GM13976 (cell line): ENCODE data around the gene AGFG2.

Experiments
- DNase-seq: peaks from one replicate; pipeline ENCODE4 v3.0.0; 2012; ENCODE audit warnings: low spot score
- in situ Hi-C: fragments of 300-500 bp; cut with MboI; formaldehyde crosslinking; loops from one replicate; pipeline ENCODE4 v1.12.0; 2022; ENCODE audit warnings: low sequenced_read_pairs, mixed read lengths, inconsistent platforms; ENCODE audit not compliant: unreplicated experiment
- TF ChIP-seq, protein P1 (sequence below): IDR thresholded peaks from 2 replicates; pipeline ENCODE4 v1.5.1; 2012; ENCODE audit warnings: borderline replicate concordance, mild to moderate bottlenecking; ENCODE audit not compliant: insufficient read depth; ENCODE audit errors: extremely low read depth, missing control alignments, control extremely low read depth

The AGFG2 gene, protein sequence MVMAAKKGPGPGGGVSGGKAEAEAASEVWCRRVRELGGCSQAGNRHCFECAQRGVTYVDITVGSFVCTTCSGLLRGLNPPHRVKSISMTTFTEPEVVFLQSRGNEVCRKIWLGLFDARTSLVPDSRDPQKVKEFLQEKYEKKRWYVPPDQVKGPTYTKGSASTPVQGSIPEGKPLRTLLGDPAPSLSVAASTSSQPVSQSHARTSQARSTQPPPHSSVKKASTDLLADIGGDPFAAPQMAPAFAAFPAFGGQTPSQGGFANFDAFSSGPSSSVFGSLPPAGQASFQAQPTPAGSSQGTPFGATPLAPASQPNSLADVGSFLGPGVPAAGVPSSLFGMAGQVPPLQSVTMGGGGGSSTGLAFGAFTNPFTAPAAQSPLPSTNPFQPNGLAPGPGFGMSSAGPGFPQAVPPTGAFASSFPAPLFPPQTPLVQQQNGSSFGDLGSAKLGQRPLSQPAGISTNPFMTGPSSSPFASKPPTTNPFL

GRCh38 chr7:100538654-100539435 is at the start of gene AGFG2:
Gene AGFG2, plus strand, starts transcription at chr7:100539203. Its CDS starts 144 bp downstream, at chr7:100539347.
- in situ Hi-C loops = no loop called here
- TF ChIP-seq, protein P1, sequence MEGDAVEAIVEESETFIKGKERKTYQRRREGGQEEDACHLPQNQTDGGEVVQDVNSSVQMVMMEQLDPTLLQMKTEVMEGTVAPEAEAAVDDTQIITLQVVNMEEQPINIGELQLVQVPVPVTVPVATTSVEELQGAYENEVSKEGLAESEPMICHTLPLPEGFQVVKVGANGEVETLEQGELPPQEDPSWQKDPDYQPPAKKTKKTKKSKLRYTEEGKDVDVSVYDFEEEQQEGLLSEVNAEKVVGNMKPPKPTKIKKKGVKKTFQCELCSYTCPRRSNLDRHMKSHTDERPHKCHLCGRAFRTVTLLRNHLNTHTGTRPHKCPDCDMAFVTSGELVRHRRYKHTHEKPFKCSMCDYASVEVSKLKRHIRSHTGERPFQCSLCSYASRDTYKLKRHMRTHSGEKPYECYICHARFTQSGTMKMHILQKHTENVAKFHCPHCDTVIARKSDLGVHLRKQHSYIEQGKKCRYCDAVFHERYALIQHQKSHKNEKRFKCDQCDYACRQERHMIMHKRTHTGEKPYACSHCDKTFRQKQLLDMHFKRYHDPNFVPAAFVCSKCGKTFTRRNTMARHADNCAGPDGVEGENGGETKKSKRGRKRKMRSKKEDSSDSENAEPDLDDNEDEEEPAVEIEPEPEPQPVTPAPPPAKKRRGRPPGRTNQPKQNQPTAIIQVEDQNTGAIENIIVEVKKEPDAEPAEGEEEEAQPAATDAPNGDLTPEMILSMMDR = no peak
- peak; percentile 99 for DNase-seq

GRCh38 chr7:100489824-100490223 is 49.2 kb upstream of the AGFG2 start:
- TF ChIP-seq, protein P1 = no peak
- peak; percentile 87 for DNase-seq
- in situ Hi-C loops = no loop called here

DNA sequence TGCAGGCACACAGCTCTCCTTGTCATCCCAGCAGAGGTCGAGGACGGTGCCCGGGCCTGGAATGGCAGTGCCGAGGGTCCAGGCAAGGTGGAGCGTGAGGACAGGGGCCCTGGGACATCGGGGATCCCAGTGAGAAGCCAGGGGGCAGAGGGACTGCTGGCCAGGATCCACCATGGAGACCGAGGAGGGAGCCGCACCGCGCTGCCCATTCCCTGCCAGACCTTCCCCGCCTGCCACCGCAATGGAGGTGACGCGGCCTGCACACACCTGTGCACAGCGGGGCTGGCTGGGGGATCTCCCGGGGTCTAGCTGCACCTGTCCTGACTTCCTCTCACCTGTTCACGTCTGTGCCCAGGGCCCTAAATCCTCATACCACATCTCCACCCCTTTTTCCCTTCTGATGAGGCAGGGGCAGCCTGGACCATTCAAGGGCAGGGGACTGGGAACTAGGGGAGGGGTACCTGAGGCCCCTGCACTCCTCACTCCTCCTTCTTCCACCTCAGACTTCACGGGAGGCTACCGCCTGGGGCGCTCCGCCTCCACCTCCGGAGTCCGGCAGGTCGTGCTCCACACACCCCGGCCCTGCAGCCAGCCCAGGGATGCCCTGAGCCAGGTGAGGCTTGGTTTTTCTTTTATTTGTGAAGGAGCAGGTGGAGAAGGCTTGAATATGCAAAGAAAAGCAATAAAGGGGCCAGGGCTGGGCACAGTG is 48.4 kb upstream of the AGFG2 start:
- in situ Hi-C loops = no loop called here
- TF ChIP-seq, protein P1 = no peak
- peak; percentile 32 for DNase-seq

DNA sequence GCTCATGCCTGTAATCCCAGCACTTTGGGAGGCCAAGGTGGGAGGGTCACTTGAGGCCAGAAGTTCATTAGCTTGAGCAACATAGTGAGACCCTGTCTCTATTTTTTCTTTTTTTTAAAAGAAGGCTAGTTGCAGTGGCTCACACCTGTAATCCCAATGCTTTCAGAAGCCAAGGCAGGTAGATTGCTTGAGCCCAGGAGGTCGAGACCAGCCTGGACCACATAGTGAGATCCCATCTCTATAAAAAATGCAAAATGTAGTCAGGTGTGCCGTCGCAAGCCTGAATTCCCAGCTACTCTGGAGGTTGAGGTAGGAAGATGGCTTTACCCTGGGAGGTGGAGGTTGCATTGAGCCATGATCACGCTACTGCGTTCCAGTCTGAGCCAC is 47.8 kb upstream of the AGFG2 start:
- in situ Hi-C loops = no loop called here
- DNase-seq = no peak
- TF ChIP-seq, protein P1 = no peak

DNA sequence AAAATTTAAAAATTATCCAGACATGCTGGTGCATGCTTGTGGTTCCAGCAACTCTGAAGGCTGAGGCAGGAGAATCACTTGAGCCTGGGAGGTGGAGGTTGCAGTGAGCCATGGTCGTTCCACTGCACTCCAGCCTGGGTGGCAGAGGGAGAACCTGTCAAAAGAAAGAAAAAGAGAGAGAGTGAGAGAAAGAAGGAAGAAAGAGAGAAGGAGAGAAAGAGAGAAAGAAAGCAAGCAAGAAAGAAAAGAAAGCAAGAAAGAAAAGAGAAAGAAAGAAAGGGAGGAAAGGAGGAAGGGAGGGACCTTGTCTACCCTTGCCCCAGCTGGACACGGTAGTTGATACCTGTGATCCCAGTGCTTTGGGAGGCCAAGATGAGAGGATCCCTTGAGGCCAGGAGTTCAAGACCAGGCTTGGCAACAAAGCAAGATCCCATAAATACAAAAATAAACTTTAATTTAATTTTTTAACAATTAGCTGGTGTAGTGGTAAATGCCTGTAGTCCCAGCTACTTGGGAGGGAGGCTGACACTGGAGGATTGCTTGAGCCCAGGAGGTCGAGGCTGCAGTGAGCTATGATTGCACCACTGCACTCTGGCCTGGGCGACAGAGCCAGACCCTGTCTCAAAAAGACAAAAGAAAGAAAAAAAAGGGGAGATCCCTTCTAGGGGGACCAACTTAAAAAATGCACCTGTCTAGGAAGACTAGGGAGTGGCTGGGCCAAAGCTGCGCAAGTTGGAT is 46.1 kb upstream of the AGFG2 start:
- DNase-seq = no peak
- TF ChIP-seq, protein P1 = no peak
- in situ Hi-C loops = no loop called here
